Measurements from ENCODE around the gene TCAP.

GRCh38 chr17:39653662-39654331 lies 11.4 kb upstream of the TCAP start:
- TF ChIP-seq, protein P1, sequence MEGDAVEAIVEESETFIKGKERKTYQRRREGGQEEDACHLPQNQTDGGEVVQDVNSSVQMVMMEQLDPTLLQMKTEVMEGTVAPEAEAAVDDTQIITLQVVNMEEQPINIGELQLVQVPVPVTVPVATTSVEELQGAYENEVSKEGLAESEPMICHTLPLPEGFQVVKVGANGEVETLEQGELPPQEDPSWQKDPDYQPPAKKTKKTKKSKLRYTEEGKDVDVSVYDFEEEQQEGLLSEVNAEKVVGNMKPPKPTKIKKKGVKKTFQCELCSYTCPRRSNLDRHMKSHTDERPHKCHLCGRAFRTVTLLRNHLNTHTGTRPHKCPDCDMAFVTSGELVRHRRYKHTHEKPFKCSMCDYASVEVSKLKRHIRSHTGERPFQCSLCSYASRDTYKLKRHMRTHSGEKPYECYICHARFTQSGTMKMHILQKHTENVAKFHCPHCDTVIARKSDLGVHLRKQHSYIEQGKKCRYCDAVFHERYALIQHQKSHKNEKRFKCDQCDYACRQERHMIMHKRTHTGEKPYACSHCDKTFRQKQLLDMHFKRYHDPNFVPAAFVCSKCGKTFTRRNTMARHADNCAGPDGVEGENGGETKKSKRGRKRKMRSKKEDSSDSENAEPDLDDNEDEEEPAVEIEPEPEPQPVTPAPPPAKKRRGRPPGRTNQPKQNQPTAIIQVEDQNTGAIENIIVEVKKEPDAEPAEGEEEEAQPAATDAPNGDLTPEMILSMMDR (IDR thresholded peaks at IDR 0.05): peak; percentile 59 to 86 (median 74)
- TF ChIP-seq POLR2A (IDR thresholded peaks at IDR 0.05): no peak
